ENCODE results near the gene PRCD.

PRCD gene

DNA sequence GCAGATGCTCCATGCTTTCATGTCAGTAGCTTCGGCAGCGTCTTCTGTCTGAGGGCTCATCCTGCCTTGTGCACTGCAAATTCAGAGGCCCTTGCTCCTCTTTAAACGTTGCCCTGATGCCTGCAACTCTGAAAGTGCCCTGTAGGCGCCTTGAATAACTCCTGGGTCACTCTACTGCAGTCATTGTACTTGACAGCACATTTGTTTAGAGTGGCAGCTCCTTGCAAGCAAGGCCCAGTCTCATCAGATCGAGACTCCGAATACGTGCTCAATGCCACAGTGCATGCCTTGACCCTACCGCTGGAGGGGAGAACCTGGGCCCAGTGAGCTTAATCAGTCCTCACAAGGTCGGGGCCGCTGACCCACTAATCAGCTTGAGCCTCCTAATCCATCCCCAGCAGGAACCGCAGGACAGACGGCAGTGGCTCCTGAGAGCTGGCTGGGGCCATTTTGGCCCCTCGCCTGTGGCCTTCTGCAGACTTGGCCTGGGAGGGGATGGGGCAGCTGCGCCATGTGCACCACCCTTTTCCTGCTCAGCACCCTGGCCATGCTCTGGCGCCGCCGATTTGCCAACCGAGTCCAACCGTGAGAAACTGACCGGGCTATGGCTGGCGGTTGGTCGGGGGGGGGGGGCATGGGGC is at the start of gene PRCD:
Gene PRCD, plus strand, starts transcription at position 414 of the 641 bp plus-strand sequence. Its CDS starts 98 bp downstream, at position 512.
- DNase-seq (ENCODE audit: low spot score), result peak; percentile 69
- peak within 1 kb of the TSS; percentile 71 for H3K4me3 ChIP-seq
- H3K27ac ChIP-seq, result peak within 1 kb of the TSS; percentile 45 to 87
- TF ChIP-seq CTCF (IDR thresholded peaks at IDR 0.05), result no peak

DNA sequence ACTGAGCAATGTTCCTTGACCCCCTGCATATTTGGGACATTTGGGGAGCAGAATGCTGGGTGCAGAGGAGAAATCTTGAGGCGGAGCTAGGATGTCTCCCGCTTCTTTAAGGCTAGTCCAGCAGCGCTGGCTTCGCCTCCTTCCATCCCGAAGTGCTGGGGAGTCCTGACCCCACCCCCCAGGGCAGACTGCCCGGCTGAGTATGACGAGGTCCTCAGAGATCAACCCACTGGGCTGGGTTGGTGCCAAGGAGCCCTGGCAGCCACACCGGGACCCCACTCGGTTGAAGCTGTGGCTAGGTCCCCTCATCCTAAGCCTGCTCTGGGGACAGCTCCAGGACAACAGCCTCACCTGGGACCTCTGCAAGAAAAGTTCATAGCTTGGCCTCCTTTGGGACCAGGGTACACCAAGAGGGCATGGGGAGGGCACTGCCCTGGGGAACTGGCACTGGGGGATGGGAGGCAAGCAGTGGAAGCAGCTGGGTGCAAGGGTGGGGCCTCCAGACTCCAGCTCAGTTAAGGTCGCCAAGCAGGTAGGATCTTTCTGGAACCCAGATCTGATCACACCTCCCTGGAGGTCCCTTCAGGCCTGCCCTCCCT is 49.6 kb upstream of the PRCD start:
- no peak overlapping the region for H3K4me3 ChIP-seq
- H3K27ac ChIP-seq, result peak overlapping the region in 1 of 2 donors; percentile 81
- DNase-seq (ENCODE audit: low spot score), result no peak
- no peak for TF ChIP-seq CTCF (IDR thresholded peaks at IDR 0.05)

DNA sequence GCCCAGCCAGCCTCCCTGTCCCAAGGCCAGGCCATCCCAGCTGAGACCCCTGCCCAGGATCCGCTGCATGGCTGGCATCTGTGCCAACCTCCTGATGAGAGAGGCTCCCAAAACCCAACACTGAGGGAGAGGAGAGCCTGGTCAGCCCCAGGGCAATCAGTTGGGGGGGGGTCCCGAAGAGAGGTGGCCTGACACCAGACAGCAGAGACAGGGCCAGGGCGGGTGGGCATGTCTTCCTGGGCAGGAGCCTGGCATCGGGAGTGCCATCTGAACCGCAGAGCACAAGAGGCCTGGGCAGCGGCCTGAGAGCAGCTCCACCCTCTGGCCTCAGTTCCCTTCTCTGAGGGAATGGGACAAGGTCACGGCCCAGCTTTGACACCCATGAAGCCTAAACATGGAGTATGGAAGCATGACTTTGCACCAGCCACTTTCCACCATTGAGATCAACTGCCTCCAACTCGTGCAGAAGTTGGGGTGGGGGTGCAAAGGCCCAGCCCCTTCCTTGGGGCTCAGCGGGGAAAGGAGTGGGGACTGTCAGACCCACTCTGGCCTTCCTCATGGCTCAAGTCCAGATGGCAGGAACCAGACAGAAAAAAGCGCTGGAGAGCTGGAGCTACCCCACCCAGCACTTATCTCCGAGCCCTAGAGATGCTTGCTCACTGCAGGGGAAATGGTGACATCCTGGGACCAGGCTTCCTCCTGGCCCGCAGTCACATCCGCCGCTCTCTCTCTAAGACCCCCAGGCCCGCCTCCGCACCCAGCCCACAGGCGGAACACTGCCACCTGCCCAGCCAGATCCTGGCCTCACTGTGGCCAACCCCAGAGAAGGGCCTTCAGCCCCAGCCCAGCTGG is 48.3 kb upstream of the PRCD start:
- peak overlapping the region; percentile 46 to 81 for H3K27ac ChIP-seq
- no peak for DNase-seq (ENCODE audit: low spot score)
- TF ChIP-seq CTCF (IDR thresholded peaks at IDR 0.05), result no peak
- H3K4me3 ChIP-seq, result no peak overlapping the region

DNA sequence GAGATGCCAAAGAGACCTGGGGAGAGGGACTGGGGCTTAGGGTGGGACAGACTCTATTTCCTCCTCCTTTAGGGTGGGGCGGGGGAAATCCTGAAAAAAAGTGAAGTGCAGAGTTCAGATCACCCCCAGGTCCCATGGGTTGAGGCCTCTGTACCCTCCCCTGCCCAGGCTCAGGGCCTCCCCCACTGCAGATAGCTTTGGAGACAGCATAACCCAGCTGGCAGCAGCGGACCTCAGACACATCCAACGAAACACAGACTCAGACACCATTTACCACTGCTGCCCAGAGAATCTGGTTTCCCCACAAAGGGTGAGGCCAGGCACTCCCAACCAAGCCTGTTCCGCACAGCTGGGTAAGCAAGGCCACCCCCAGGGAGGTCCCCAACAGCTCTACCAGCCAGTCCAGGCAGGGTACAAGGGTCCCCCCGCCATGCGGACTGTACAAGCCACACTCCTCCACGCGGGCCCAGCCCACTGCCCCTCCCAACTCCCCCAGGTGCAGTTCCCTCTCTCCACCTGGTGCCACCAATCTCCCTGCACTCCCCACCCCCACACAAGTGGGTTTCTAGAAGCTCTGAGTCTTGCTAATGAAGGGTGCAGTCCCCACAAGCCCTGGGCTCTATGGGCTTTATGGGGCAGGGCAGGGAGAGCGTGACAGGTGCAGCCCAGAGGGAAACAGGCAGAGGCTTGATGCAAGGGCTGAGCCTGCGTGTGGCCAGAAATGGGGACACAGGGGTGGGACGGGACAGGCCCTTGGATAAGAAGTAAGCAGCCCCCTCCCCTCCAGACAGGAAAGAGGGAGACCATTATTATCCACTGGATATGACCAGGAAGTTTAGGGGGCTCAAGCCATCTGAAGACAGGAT is 47.5 kb upstream of the PRCD start:
- no peak for TF ChIP-seq CTCF (IDR thresholded peaks at IDR 0.05)
- no peak for DNase-seq (ENCODE audit: low spot score)
- H3K27ac ChIP-seq, result peak overlapping the region; percentile 46 to 81
- peak overlapping the region; percentile 17 for H3K4me3 ChIP-seq

- no peak for DNase-seq (ENCODE audit: low spot score)
- no peak for TF ChIP-seq CTCF (IDR thresholded peaks at IDR 0.05)
- H3K4me3 ChIP-seq, result peak overlapping the region; percentile 17
Measured at GRCh38 chr17:76492989-76493501, 46.8 kb upstream of the PRCD start.

DNA sequence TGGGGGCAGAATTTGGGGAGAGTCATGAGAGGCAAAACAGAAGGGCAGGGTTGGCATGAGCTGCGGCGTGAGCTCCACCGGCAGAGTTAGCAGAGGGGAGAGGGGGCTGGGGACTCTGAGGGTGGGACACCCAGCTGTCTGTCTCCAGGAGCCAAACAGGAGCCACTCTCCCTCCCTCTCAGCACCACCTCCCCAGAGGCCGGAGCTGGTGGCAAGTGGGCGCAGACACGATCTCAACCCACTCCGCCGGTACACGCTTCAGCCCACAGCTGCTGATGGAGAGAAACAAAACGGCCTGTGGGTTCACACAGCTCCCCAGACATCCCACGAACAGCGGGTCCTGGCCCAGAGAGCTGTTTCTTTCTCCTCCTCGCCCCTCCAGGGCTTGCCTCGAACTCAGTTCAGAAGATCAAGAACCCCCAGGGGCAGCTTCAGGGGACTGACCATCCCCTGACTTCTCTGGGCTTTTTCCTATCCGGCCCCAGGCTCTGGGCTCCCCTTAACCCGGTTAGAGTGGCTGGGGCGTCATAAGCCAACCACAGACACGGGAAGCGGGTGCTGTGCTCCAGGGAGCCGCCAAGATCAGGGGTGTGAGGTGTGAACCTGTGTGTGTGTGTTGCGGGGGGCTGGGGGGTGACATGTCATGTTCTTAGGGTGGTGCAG is 46.2 kb upstream of the PRCD start:
- Histone ChIP-seq H3K27ac (peak overlapping the region; percentile 46 to 81), H3K4me3 (peak overlapping the region; percentile 8)
- no peak for TF ChIP-seq CTCF (IDR thresholded peaks at IDR 0.05)
- DNase-seq (ENCODE audit: low spot score), result no peak

More at GRCh38 chr17:76492989-76493501, 46.8 kb upstream of the PRCD start:
- H3K27ac ChIP-seq, result peak overlapping the region; percentile 46 to 81
